HepG2 (cell line): ENCODE results near the gene RHOT2. TPM values are rescaled to one million over a fixed set of nuclear protein-coding genes. Genes with fewer than 3 reads are reported as not detected.

Experiments used
- BRCA1 ChIP-seq: sonication (generic); formaldehyde crosslinking; IDR thresholded peaks from 2 replicates; pipeline ENCODE4 v1.4.0; 2020; ENCODE audit warnings: missing genetic modification reagents
- CENPBD1 ChIP-seq: sonication (generic); formaldehyde crosslinking; IDR thresholded peaks from 2 replicates; pipeline ENCODE4 v1.8.0; 2022; ENCODE audit warnings: missing genetic modification reagents, low read depth, mild to moderate bottlenecking, borderline replicate concordance
- EP300 ChIP-seq, 3 experiments: sonication (generic) in 1 of 3; formaldehyde crosslinking in 1 of 3; IDR thresholded peaks; 2 replicates each; pipeline versions ENCODE4 v1.5.1 to v1.6.1; 2011 to 2020; ENCODE audit warnings: low read depth in 2 of 3, low read length in 2 of 3, borderline replicate concordance in 1 of 3, improper control_type of control experiment in 1 of 3, mild to moderate bottlenecking in 1 of 3, missing genetic modification reagents in 1 of 3, moderate library complexity in 1 of 3
- ERF ChIP-seq: IDR thresholded peaks from 2 replicates; pipeline ENCODE4 v1.6.1; 2018; ENCODE audit warnings: missing biosample characterization, missing genetic modification reagents
- GATAD2A ChIP-seq: IDR thresholded peaks from 2 replicates; pipeline ENCODE4 v1.6.1; 2016
- JUNB ChIP-seq: sonication (generic); formaldehyde crosslinking; IDR thresholded peaks from 2 replicates; pipeline ENCODE4 v1.8.0; 2022; ENCODE audit warnings: missing genetic modification reagents, mild to moderate bottlenecking, borderline replicate concordance
- KIAA2018 ChIP-seq: sonication (generic); formaldehyde crosslinking; IDR thresholded peaks from 2 replicates; pipeline ENCODE4 v1.5.0; 2020; ENCODE audit warnings: mild to moderate bottlenecking, missing genetic modification reagents, borderline replicate concordance
- NFE2 ChIP-seq: sonication (generic); formaldehyde crosslinking; IDR thresholded peaks from 2 replicates; pipeline ENCODE4 v1.4.0; 2020; ENCODE audit warnings: missing genetic modification reagents
- SOX6 ChIP-seq, 2 experiments: fragments of 450-650 bp in 1 of 2; sonication (generic) in 1 of 2; formaldehyde crosslinking in 1 of 2; IDR thresholded peaks; 2 replicates each; pipeline versions ENCODE4 v1.4.0 to v1.6.1; 2017 to 2020; ENCODE audit warnings: antibody characterized with exemption in 1 of 2, mild to moderate bottlenecking in 1 of 2, missing genetic modification reagents in 1 of 2
- ZNF446 ChIP-seq: sonication (generic); formaldehyde crosslinking; IDR thresholded peaks from 2 replicates; pipeline ENCODE4 v1.5.0; 2020; ENCODE audit warnings: mild to moderate bottlenecking, missing genetic modification reagents
- ZNF83 ChIP-seq: sonication (generic); formaldehyde crosslinking; IDR thresholded peaks from 2 replicates; pipeline ENCODE4 v1.4.0; 2020; ENCODE audit warnings: missing genetic modification reagents, mild to moderate bottlenecking, borderline replicate concordance
- polyA plus RNA-seq, 8 experiments: library from polyadenylated mRNA; depleted of rRNA in 3 of 8; stranded (reverse) in 7 of 8; unstranded in 1 of 8; fragments of >200 nt; fragmentation: Illumina TruSeq in 4 of 8; extraction: Trizol in 4 of 8; gene quantifications; 2 replicates each; pipeline versions ENCODE4 v1.2.1 to v1.2.3, GENCODE V29; 2011 to 2016; ENCODE audit warnings: low read depth in 4 of 8, missing spikeins in 1 of 8, mixed read lengths in 1 of 8; ENCODE audit not compliant: insufficient read depth in 1 of 8
- total RNA-seq, 5 experiments: library from RNA; depleted of rRNA; stranded (reverse); fragments of >200 nt; fragmentation: Illumina TruSeq; extraction: Trizol; gene quantifications; 2 replicates each; pipeline ENCODE4 v1.2.3, GENCODE V29; 2016; ENCODE audit warnings: low read depth in 1 of 5
- TF ChIP-seq, protein P1 (sequence below): sonication (generic); formaldehyde crosslinking; IDR thresholded peaks from 2 replicates; pipeline ENCODE4 v1.4.0; 2020; ENCODE audit warnings: missing genetic modification reagents
- TF ChIP-seq, protein P2 (sequence below): sonication (generic); formaldehyde crosslinking; IDR thresholded peaks from 2 replicates; pipeline ENCODE4 v1.5.0; 2020; ENCODE audit warnings: missing genetic modification reagents
- TF ChIP-seq, protein P3 (sequence below): sonication (generic); formaldehyde crosslinking; IDR thresholded peaks from 2 replicates; pipeline ENCODE4 v1.9.0; 2021; ENCODE audit warnings: missing genetic modification reagents, borderline replicate concordance

RHOT2 gene
- total and polyA plus RNA-seq, 2 of the 13 experiments (the other 11 are each of a cell fraction or from before 2014, with no cell fraction given): 63.6 to 76.9 TPM

DNA sequence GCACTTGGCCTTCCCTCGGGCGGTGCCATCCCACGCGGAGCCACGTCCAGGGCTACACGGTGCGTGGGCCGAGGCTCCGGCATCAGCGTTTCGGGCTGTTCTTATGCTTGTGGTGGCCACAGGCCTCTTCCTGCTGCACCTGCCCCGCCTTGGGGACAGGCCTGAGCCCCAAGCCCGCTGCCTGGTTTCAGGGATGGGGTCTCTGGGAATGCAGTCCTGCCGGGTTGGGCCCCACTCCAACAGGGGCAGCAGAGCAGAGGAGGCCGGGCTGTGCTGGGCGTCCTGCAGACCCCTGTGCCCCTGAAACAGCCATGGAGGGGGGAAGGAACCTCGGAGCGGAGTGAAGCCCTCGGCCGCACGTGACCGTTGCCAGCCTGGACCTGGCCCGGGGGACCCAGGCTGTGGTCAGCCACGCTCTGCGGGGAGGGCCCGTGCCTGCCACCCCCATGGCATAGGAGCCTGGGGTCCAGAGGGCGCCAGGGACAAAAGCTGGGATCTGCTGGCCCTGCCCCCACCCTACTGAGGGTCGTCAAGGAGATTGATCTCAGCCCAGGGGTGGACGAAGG lies 37.6 kb upstream of the RHOT2 start (continued):
- TF ChIP-seq, protein P1, sequence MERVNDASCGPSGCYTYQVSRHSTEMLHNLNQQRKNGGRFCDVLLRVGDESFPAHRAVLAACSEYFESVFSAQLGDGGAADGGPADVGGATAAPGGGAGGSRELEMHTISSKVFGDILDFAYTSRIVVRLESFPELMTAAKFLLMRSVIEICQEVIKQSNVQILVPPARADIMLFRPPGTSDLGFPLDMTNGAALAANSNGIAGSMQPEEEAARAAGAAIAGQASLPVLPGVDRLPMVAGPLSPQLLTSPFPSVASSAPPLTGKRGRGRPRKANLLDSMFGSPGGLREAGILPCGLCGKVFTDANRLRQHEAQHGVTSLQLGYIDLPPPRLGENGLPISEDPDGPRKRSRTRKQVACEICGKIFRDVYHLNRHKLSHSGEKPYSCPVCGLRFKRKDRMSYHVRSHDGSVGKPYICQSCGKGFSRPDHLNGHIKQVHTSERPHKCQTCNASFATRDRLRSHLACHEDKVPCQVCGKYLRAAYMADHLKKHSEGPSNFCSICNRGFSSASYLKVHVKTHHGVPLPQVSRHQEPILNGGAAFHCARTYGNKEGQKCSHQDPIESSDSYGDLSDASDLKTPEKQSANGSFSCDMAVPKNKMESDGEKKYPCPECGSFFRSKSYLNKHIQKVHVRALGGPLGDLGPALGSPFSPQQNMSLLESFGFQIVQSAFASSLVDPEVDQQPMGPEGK (CRISPR knock-in tag): peak; percentile 98
- no peak for TF ChIP-seq KIAA2018
- no peak for TF ChIP-seq CENPBD1
- TF ChIP-seq JUNB (CRISPR knock-in tag): 0 out of 2 replicates have a peak, but pooled peaks have one; percentile 17
- 0 out of 2 replicates have a peak, but pooled peaks have one; percentile 72 for TF ChIP-seq BRCA1
- no peak for TF ChIP-seq SOX6 (IDR thresholded peaks at IDR 0.05)
- peak; percentile 65 for TF ChIP-seq SOX6 (CRISPR knock-in tag; IDR thresholded peaks at IDR 0.05)
- TF ChIP-seq, protein P2, sequence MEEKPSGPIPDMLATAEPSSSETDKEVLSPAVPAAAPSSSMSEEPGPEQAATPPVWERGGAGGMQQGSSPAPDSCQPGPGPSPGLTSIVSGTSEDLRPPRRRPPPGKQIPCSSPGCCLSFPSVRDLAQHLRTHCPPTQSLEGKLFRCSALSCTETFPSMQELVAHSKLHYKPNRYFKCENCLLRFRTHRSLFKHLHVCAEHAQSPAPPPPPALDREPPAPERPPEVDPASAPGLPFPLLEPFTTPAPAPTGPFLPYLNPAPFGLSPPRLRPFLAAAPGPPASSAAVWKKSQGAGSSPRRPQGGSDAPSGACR: no peak; the same call in 1 of the 2 replicates
- no peak for TF ChIP-seq ZNF446 (CRISPR knock-in tag)
- TF ChIP-seq EP300 (IDR thresholded peaks at IDR 0.05; ENCODE audit: low read depth in 2 of 2, low read length in 2 of 2): peak in 1 of 2 experiments; percentile 32; a peak in 1 of 4 replicates
- TF ChIP-seq EP300 (CRISPR knock-in tag; IDR thresholded peaks at IDR 0.05; ENCODE audit: borderline replicate concordance): no peak
- TF ChIP-seq ZNF83 (CRISPR knock-in tag): 0 out of 2 replicates have a peak, but pooled peaks have one; percentile 21
- TF ChIP-seq GATAD2A (CRISPR knock-in tag): peak; percentile 23
- no peak for TF ChIP-seq NFE2
- TF ChIP-seq, protein P3, sequence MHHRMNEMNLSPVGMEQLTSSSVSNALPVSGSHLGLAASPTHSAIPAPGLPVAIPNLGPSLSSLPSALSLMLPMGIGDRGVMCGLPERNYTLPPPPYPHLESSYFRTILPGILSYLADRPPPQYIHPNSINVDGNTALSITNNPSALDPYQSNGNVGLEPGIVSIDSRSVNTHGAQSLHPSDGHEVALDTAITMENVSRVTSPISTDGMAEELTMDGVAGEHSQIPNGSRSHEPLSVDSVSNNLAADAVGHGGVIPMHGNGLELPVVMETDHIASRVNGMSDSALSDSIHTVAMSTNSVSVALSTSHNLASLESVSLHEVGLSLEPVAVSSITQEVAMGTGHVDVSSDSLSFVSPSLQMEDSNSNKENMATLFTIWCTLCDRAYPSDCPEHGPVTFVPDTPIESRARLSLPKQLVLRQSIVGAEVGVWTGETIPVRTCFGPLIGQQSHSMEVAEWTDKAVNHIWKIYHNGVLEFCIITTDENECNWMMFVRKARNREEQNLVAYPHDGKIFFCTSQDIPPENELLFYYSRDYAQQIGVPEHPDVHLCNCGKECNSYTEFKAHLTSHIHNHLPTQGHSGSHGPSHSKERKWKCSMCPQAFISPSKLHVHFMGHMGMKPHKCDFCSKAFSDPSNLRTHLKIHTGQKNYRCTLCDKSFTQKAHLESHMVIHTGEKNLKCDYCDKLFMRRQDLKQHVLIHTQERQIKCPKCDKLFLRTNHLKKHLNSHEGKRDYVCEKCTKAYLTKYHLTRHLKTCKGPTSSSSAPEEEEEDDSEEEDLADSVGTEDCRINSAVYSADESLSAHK (CRISPR knock-in tag): no peak
- peak; percentile 22 for TF ChIP-seq ERF (CRISPR knock-in tag)
